Measurements from ENCODE around the gene DPYSL4. TPM values are rescaled to one million over a fixed set of nuclear protein-coding genes. Genes with fewer than 3 reads are reported as not detected.

DPYSL4 gene
- total and polyA plus RNA-seq, 3 experiments from 2014 or later = 3.2 to 3.3 TPM; not detected in 1

GRCh38 chr10:132223611-132224342 is 37.0 kb downstream of the DPYSL4 start:
- Mint-ChIP-seq H3K4me3 (no peak overlapping the region), H3K27ac (peak overlapping the region in 2 of 8 donors; percentile 42 to 50), H3K27me3 (no peaks in the 10 kb centered on the region), H3K4me1 (peaks cover 0 to 4% (median 0%) of the 10 kb centered on the region in 3 donors), H3K36me3 (peaks cover 0 to 3% (median under 1%) of the 10 kb centered on the region in 3 donors), H3K9me3 (peaks cover 0 to 4% (median 0%) of the 10 kb centered on the region in 5 donors)
- no peaks in the 10 kb centered on the region for H3K4me1 ChIP-seq (ENCODE audit: insufficient read depth, low read length)
- no peaks in the 10 kb centered on the region for H3K36me3 ChIP-seq (ENCODE audit: insufficient read depth, low read length)
- no peak overlapping the region for H3K27ac ChIP-seq (ENCODE audit: low read depth, low read length)
- ChIA-PET CTCF (interaction anchor here (0.7 to 1.4 kb wide), 2 partner anchors 130 to 138 kb away, joined by 3 to 4 read pairs; no protein-coding TSS in a partner anchor), POLR2A (no interaction called here)
- no peaks in the 10 kb centered on the region for H3K9me3 ChIP-seq (ENCODE audit: low read length)
- H3K4me3 ChIP-seq (ENCODE audit: low read length) = no peak overlapping the region
- no peaks in the 10 kb centered on the region for H3K27me3 ChIP-seq (ENCODE audit: insufficient read depth, low read length, poor library complexity, severe bottlenecking)
- no peak for DNase-seq

- H3K27me3 Mint-ChIP-seq = no peaks in the 10 kb centered on the region
- no peak overlapping the region for H3K4me3 Mint-ChIP-seq
- no peaks in the 10 kb centered on the region for H3K27me3 ChIP-seq (ENCODE audit: insufficient read depth, low read length, poor library complexity, severe bottlenecking)
- no peaks in the 10 kb centered on the region for H3K4me1 ChIP-seq (ENCODE audit: insufficient read depth, low read length)
- no peak for DNase-seq
- H3K4me1 Mint-ChIP-seq = peaks cover under 1 to 6% (median 1%) of the 10 kb centered on the region in 3 donors
- ChIA-PET POLR2A (no interaction called here), CTCF (interaction anchor here (1.4 kb wide), 1 partner anchor 137 kb away, joined by 3 read pairs; no protein-coding TSS in a partner anchor)
- no peak overlapping the region for H3K27ac Mint-ChIP-seq
- peaks cover 0 to 3% (median 0%) of the 10 kb centered on the region in 3 donors for H3K36me3 Mint-ChIP-seq
- H3K36me3 ChIP-seq (ENCODE audit: insufficient read depth, low read length) = no peaks in the 10 kb centered on the region
- no peak overlapping the region for H3K4me3 ChIP-seq (ENCODE audit: low read length)
- no peak overlapping the region for H3K27ac ChIP-seq (ENCODE audit: low read depth, low read length)
- H3K9me3 Mint-ChIP-seq = no peaks in the 10 kb centered on the region
- H3K9me3 ChIP-seq (ENCODE audit: low read length) = no peaks in the 10 kb centered on the region
Measured at GRCh38 chr10:132224343-132225072, 37.8 kb downstream of the DPYSL4 start.

GRCh38 chr10:132225073-132225848 is 38.5 kb downstream of the DPYSL4 start:
- no peaks in the 10 kb centered on the region for H3K9me3 ChIP-seq (ENCODE audit: low read length)
- no peak overlapping the region for H3K4me3 Mint-ChIP-seq
- no peaks in the 10 kb centered on the region for H3K27me3 Mint-ChIP-seq
- ChIA-PET CTCF (no interaction called here), POLR2A (no interaction called here)
- no peak overlapping the region for H3K4me3 ChIP-seq (ENCODE audit: low read length)
- no peak for DNase-seq
- peaks cover 5 to 12% (median 7%) of the 10 kb centered on the region in 3 donors for H3K4me1 Mint-ChIP-seq
- no peak overlapping the region for H3K27ac Mint-ChIP-seq
- H3K27ac ChIP-seq (ENCODE audit: low read depth, low read length) = no peak overlapping the region
- no peaks in the 10 kb centered on the region for H3K27me3 ChIP-seq (ENCODE audit: insufficient read depth, low read length, poor library complexity, severe bottlenecking)
- no peaks in the 10 kb centered on the region for H3K9me3 Mint-ChIP-seq
- H3K36me3 Mint-ChIP-seq = peaks cover 0 to 3% (median 0%) of the 10 kb centered on the region in 3 donors
- H3K36me3 ChIP-seq (ENCODE audit: insufficient read depth, low read length) = no peaks in the 10 kb centered on the region
- H3K4me1 ChIP-seq (ENCODE audit: insufficient read depth, low read length) = no peaks in the 10 kb centered on the region

DNA sequence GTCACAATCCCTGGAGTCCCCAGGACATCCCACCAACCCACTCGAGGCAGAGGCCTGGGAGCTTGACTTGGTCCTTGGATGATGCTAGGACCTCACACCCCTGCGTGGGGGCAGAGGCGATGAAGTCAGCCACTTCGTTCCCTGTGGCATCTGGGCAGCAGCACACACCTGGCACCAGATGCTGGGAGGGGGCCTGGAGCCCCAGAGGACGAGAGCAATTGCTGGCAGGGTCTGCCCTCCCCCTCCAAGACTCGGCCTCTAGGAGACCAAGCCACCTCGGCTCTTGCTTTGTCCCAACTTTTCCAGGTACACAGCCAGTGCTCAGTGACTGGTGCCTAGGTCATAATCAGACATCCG is 39.1 kb downstream of the DPYSL4 start:
- Histone ChIP-seq H3K36me3 (ENCODE audit: insufficient read depth, low read length) (no peaks in the 10 kb centered on the region), H3K9me3 (ENCODE audit: low read length) (no peaks in the 10 kb centered on the region), H3K4me1 (ENCODE audit: insufficient read depth, low read length) (no peaks in the 10 kb centered on the region), H3K4me3 (ENCODE audit: low read length) (no peak overlapping the region), H3K27ac (ENCODE audit: low read depth, low read length) (no peak overlapping the region), H3K27me3 (ENCODE audit: insufficient read depth, low read length, poor library complexity, severe bottlenecking) (no peaks in the 10 kb centered on the region)
- Mint-ChIP-seq H3K27me3 (no peaks in the 10 kb centered on the region), H3K4me1 (peaks cover 5 to 12% (median 10%) of the 10 kb centered on the region in 3 donors), H3K36me3 (no peaks in the 10 kb centered on the region), H3K27ac (no peak overlapping the region), H3K9me3 (no peaks in the 10 kb centered on the region), H3K4me3 (no peak overlapping the region)
- POLR2A ChIA-PET = no interaction called here
- CTCF ChIA-PET = no interaction called here
- DNase-seq = no peak

DNA sequence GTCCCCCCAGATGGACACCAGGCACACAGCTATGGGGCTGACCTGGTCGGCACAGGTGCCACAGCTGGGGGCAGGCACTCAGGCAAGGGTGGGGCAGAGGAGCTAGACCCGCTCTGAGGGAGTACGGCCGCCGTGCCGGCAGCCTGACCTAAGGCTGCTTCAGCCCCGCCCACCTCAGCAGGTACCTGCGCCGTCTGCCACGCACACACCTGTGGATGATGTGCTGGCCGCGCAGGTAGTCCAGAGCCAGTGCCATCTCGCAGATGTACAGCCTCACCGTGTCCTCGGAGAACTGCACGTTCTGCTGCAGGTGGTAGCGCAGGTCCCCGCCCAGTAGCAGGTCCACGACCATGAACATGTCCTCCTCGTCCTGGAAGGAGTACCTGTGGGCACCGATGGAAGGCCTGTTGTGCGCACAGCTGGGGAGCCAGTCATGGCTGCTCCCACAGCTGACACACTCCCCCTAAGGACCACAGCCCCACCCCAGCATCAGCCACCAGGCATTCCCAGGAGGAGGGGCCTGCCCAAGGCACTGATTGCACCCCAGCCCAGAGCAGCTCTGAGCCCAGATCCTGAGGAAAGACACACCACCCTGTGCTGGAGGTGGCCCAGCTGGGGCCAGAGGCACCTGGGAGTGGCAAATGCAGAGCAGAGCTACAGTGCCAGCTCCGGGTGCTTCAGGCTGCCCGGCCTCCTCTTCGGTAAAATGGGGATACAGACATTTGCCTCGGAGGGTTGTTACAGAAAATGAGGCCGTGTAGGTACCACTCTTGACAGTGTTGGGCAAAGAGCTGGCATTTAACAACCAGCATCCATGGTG is 40.0 kb downstream of the DPYSL4 start:
- H3K27me3 ChIP-seq (ENCODE audit: insufficient read depth, low read length, poor library complexity, severe bottlenecking) = no peaks in the 10 kb centered on the region
- no peaks in the 10 kb centered on the region for H3K36me3 ChIP-seq (ENCODE audit: insufficient read depth, low read length)
- H3K9me3 Mint-ChIP-seq = no peaks in the 10 kb centered on the region
- H3K4me3 Mint-ChIP-seq = peak overlapping the region in 1 of 7 donors; percentile 16
- peaks cover 5 to 17% (median 16%) of the 10 kb centered on the region in 3 donors for H3K4me1 Mint-ChIP-seq
- H3K27ac Mint-ChIP-seq = peak overlapping the region in 3 of 8 donors; percentile 10 to 69 (median 10)
- H3K9me3 ChIP-seq (ENCODE audit: low read length) = no peaks in the 10 kb centered on the region
- no peaks in the 10 kb centered on the region for H3K4me1 ChIP-seq (ENCODE audit: insufficient read depth, low read length)
- DNase-seq = no peak
- H3K27ac ChIP-seq (ENCODE audit: low read depth, low read length) = no peak overlapping the region
- ChIA-PET CTCF (no interaction called here), POLR2A (no interaction called here)
- peaks cover 0 to 1% (median 0%) of the 10 kb centered on the region in 3 donors for H3K36me3 Mint-ChIP-seq
- no peaks in the 10 kb centered on the region for H3K27me3 Mint-ChIP-seq
- no peak overlapping the region for H3K4me3 ChIP-seq (ENCODE audit: low read length)

GRCh38 chr10:132227851-132228390 is 41.2 kb downstream of the DPYSL4 start:
- ChIA-PET POLR2A (no interaction called here), CTCF (no interaction called here)
- peaks cover 4% of the 10 kb centered on the region for H3K4me1 ChIP-seq (ENCODE audit: insufficient read depth, low read length)

DNA sequence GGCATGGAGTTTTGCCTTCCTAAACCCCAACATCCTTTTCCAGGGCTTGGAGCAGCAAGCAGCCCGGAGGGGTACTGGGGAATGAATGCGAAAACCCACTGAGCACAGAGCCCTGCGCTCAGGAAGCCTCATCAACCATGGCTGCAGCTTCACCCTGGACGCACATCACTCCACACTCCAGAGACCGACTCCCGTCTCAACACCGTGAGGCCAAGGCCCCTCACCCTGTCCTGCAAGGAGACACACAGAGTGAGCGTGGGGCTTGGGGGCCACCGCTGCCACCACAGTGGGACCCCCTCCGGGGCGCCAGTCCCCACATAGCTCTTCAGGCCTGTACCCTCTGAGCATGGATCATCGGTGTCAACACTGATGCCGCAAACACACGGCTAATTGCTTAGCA is 41.9 kb downstream of the DPYSL4 start:
- Histone ChIP-seq H3K4me1 (ENCODE audit: insufficient read depth, low read length) (peaks cover 6% of the 10 kb centered on the region), H3K36me3 (ENCODE audit: insufficient read depth, low read length) (no peaks in the 10 kb centered on the region), H3K4me3 (ENCODE audit: low read length) (no peak overlapping the region), H3K27me3 (ENCODE audit: insufficient read depth, low read length, poor library complexity, severe bottlenecking) (no peaks in the 10 kb centered on the region), H3K9me3 (ENCODE audit: low read length) (no peaks in the 10 kb centered on the region), H3K27ac (ENCODE audit: low read depth, low read length) (no peak overlapping the region)
- ChIA-PET CTCF (no interaction called here), POLR2A (no interaction called here)
- DNase-seq = no peak
- Mint-ChIP-seq H3K4me3 (no peak overlapping the region), H3K27ac (no peak overlapping the region), H3K4me1 (peaks cover 9 to 25% (median 23%) of the 10 kb centered on the region in 3 donors), H3K27me3 (peaks cover 0 to 3% of the 10 kb centered on the region in 2 donors), H3K36me3 (peaks cover 0 to 1% (median 0%) of the 10 kb centered on the region in 3 donors), H3K9me3 (no peaks in the 10 kb centered on the region)

More at GRCh38 chr10:132227851-132228390, 41.2 kb downstream of the DPYSL4 start:
- Histone ChIP-seq H3K4me3 (ENCODE audit: low read length) (no peak overlapping the region), H3K27ac (ENCODE audit: low read depth, low read length) (no peak overlapping the region), H3K27me3 (ENCODE audit: insufficient read depth, low read length, poor library complexity, severe bottlenecking) (no peaks in the 10 kb centered on the region), H3K36me3 (ENCODE audit: insufficient read depth, low read length) (no peaks in the 10 kb centered on the region), H3K9me3 (ENCODE audit: low read length) (no peaks in the 10 kb centered on the region)
- H3K9me3 Mint-ChIP-seq = no peaks in the 10 kb centered on the region
- H3K36me3 Mint-ChIP-seq = peaks cover 0 to 1% (median 0%) of the 10 kb centered on the region in 3 donors
- H3K4me3 Mint-ChIP-seq = no peak overlapping the region
- no peak for DNase-seq
- peaks cover 0 to 3% of the 10 kb centered on the region in 2 donors for H3K27me3 Mint-ChIP-seq
- H3K4me1 Mint-ChIP-seq = peaks cover 9 to 25% (median 23%) of the 10 kb centered on the region in 3 donors
- peak overlapping the region in 1 of 8 donors; percentile 21 for H3K27ac Mint-ChIP-seq
